Colonic mucosa (tissue), 4 donors: Measurements from ENCODE around the gene AFG3L2. TPM values are rescaled to one million over a fixed set of nuclear protein-coding genes. Genes with fewer than 3 reads are reported as not detected.

Experiments used
- DNase-seq: peaks from one replicate; pipeline ENCODE4 v3.0.0-alpha.2; 2020
- H3K27ac ChIP-seq: fragments of 200-600 bp; one replicate; pipeline ENCODE4 v1.8.0; 2021
- H3K27me3 ChIP-seq: fragments of 200-600 bp; one replicate; pipeline ENCODE4 v1.8.0; 2021
- H3K36me3 ChIP-seq: fragments of 200-600 bp; one replicate; pipeline ENCODE4 v1.8.0; 2021
- H3K4me1 ChIP-seq: fragments of 200-600 bp; one replicate; pipeline ENCODE4 v1.8.0; 2021; ENCODE audit warnings: mild to moderate bottlenecking
- H3K4me3 ChIP-seq: fragments of 200-600 bp; one replicate; pipeline ENCODE4 v1.8.0; 2021
- H3K9ac ChIP-seq, 2 donors: one replicate each; pipeline ENCODE4 v1.7.0; 2013; ENCODE audit warnings: control low read depth in 2 of 2, low read depth in 2 of 2, low read length in 2 of 2
- H3K9me3 ChIP-seq: fragments of 200-600 bp; one replicate; pipeline ENCODE4 v1.8.0; 2021
- CTCF ChIP-seq: fragments of 200-600 bp; IDR thresholded peaks from one replicate; pipeline ENCODE4 v1.8.0; 2022; ENCODE audit warnings: antibody characterized with exemption, mild to moderate bottlenecking
- intact Hi-C: fragments of 100-400 bp; cut with DNase I; formaldehyde crosslinking; loops from one replicate; pipeline ENCODE4 v1.14.1; 2022
- total RNA-seq, 2 donors: library from RNA; stranded (reverse); fragmentation: NEBNext Ultra II Directional in 1 of 2; extraction: Animal tissue kit (Norgen Biotek cat#: 25700) in 1 of 2; gene quantifications; one replicate each; pipeline ENCODE4 v1.2.1, GENCODE V29; 2021
- donor health status: healthy.
- donor health status: DM: no; HTN: no; CAD: no.
- donor health status: DM: no; HTN: no; CAD: no.

Gene AFG3L2
- total RNA-seq, 2 donors from 2014 or later, result 94.3 to 112 TPM

GRCh38 chr18:12290086-12290485 lies 86.9 kb downstream of the AFG3L2 start:
- H3K27ac ChIP-seq, result no peak overlapping the region
- no peak for TF ChIP-seq CTCF
- peaks cover 4% of the 10 kb centered on the region for H3K4me1 ChIP-seq
- H3K9ac ChIP-seq, result no peak overlapping the region
- no peaks in the 10 kb centered on the region for H3K36me3 ChIP-seq
- no peak overlapping the region for H3K4me3 ChIP-seq
- H3K27me3 ChIP-seq, result peaks cover 19% of the 10 kb centered on the region
- intact Hi-C loops, result no loop called here
- H3K9me3 ChIP-seq, result no peaks in the 10 kb centered on the region
- DNase-seq, result no peak

GRCh38 chr18:12288403-12288755 lies 88.6 kb downstream of the AFG3L2 start:
- no peaks in the 10 kb centered on the region for H3K9me3 ChIP-seq
- TF ChIP-seq CTCF, result no peak
- H3K36me3 ChIP-seq, result no peaks in the 10 kb centered on the region
- H3K9ac ChIP-seq, result no peak overlapping the region
- peak overlapping the region; percentile 24 for H3K4me3 ChIP-seq
- intact Hi-C loops, result no loop called here
- peaks cover 4% of the 10 kb centered on the region for H3K4me1 ChIP-seq
- no peak overlapping the region for H3K27ac ChIP-seq
- DNase-seq, result no peak
- H3K27me3 ChIP-seq, result peaks cover 19% of the 10 kb centered on the region

GRCh38 chr18:12287684-12288402 lies 89.2 kb downstream of the AFG3L2 start:
- Histone ChIP-seq H3K9me3 (no peaks in the 10 kb centered on the region), H3K27me3 (peaks cover 19% of the 10 kb centered on the region), H3K27ac (peak overlapping the region; percentile 59), H3K36me3 (no peaks in the 10 kb centered on the region), H3K9ac (peak overlapping the region in 1 of 2 donors; percentile 63), H3K4me3 (peak overlapping the region; percentile 24), H3K4me1 (peaks cover 4% of the 10 kb centered on the region)
- DNase-seq, result peak; percentile 63
- no peak for TF ChIP-seq CTCF
- intact Hi-C loops, result no loop called here

- DNase-seq, result no peak
- Histone ChIP-seq H3K4me3 (peak overlapping the region; percentile 24), H3K27ac (no peak overlapping the region), H3K27me3 (peaks cover 19% of the 10 kb centered on the region), H3K9me3 (no peaks in the 10 kb centered on the region), H3K4me1 (peaks cover 4% of the 10 kb centered on the region), H3K36me3 (no peaks in the 10 kb centered on the region), H3K9ac (peak overlapping the region in 1 of 2 donors; percentile 63)
- no peak for TF ChIP-seq CTCF
- intact Hi-C loops, result no loop called here
These were observed 89.8 kb downstream of the AFG3L2 start for GRCh38 chr18:12287131-12287681.

GRCh38 chr18:12283666-12284065 lies 93.4 kb downstream of the AFG3L2 start:
- H3K9ac ChIP-seq, result no peak overlapping the region
- no peaks in the 10 kb centered on the region for H3K36me3 ChIP-seq
- H3K27ac ChIP-seq, result no peak overlapping the region
- no peak overlapping the region for H3K4me3 ChIP-seq
- H3K27me3 ChIP-seq, result peaks cover 16% of the 10 kb centered on the region
- TF ChIP-seq CTCF, result no peak
- no peaks in the 10 kb centered on the region for H3K9me3 ChIP-seq
- peaks cover 2% of the 10 kb centered on the region for H3K4me1 ChIP-seq
- intact Hi-C loops, result no loop called here
- DNase-seq, result no peak
